ENCODE measurements around the gene RHOXF2.
"Not testable (repeated sequence)": the region's sequence is repeated elsewhere in the genome, so short reads cannot be mapped to it uniquely, and the experiment has no call there.

Gene RHOXF2

GRCh38 chrX:120196626-120197283 is 38.3 kb downstream of the RHOXF2 start:
- not testable (repeated sequence) for ATAC-seq, DNase-seq

- DNase-seq = no peak
- no peak for ATAC-seq
These were observed 42.4 kb downstream of the RHOXF2 start for GRCh38 chrX:120200851-120201250.

GRCh38 chrX:120205816-120206753 is 47.7 kb downstream of the RHOXF2 start:
- no peak for DNase-seq
- no peak for ATAC-seq

- ATAC-seq (no peak), DNase-seq (no peak)
These were observed 48.7 kb downstream of the RHOXF2 start for GRCh38 chrX:120207009-120207605.

- ATAC-seq = peak; percentile 57
- DNase-seq = peak; percentile 60
These were observed 55.2 kb downstream of the RHOXF2 start for GRCh38 chrX:120213438-120214265.

Data from stimulated activated naive CD8-positive, alpha-beta T cell treated with anti-CD3 and anti-CD28 coated beads, Interleukin-15, Interleukin-2, amounts not matched to agents 100 U/mL and 50 U/mL, for 24 hours (primary cell).